HepG2 (cell line): ENCODE measurements around the gene SFPQ. TPM values are rescaled to one million over a fixed set of nuclear protein-coding genes. Genes with fewer than 3 reads are reported as not detected.
A peak's percentile ranks its signal among the peaks of the same experiment; 100 is the strongest.

Experiments used
- CHD4 ChIP-seq: fragments of 200-600 bp; sonication (generic); IDR thresholded peaks from 2 replicates; pipeline ENCODE4 v1.7.0; 2017; ENCODE audit warnings: mild to moderate bottlenecking, low read length, borderline replicate concordance
- CTCF ChIP-seq: sonication (generic); formaldehyde crosslinking; IDR thresholded peaks from 2 replicates; pipeline ENCODE4 v1.5.0; 2020; ENCODE audit warnings: mild to moderate bottlenecking, missing genetic modification reagents, moderate library complexity
- DMAP1 ChIP-seq: IDR thresholded peaks from 2 replicates; pipeline ENCODE4 v1.6.1; 2016
- ELF1 ChIP-seq: sonication (generic); formaldehyde crosslinking; IDR thresholded peaks from 2 replicates; pipeline ENCODE4 v1.4.0; 2020; ENCODE audit warnings: missing genetic modification reagents
- ERF ChIP-seq: IDR thresholded peaks from 2 replicates; pipeline ENCODE4 v1.6.1; 2018; ENCODE audit warnings: missing biosample characterization, missing genetic modification reagents
- KDM1A ChIP-seq: IDR thresholded peaks from 2 replicates; pipeline ENCODE4 v1.6.1; 2016; ENCODE audit warnings: missing compliant biosample characterization
- KDM2A ChIP-seq: sonication (generic); formaldehyde crosslinking; IDR thresholded peaks from 2 replicates; pipeline ENCODE4 v1.4.0; 2020; ENCODE audit warnings: low read depth, missing genetic modification reagents, borderline replicate concordance
- KDM4B ChIP-seq: sonication (generic); formaldehyde crosslinking; IDR thresholded peaks from 2 replicates; pipeline ENCODE4 v1.4.0; 2020; ENCODE audit warnings: missing genetic modification reagents
- KDM5A ChIP-seq: fragments of 200-600 bp; sonication (generic); IDR thresholded peaks from 2 replicates; pipeline ENCODE4 v1.7.0; 2018; ENCODE audit warnings: antibody characterized with exemption, mild to moderate bottlenecking, low read length, borderline replicate concordance
- MTERF4 ChIP-seq: sonication (generic); formaldehyde crosslinking; IDR thresholded peaks from 2 replicates; pipeline ENCODE4 v1.8.0; 2023; ENCODE audit warnings: mild to moderate bottlenecking, missing genetic modification reagents
- MXD4 ChIP-seq: IDR thresholded peaks from 2 replicates; pipeline ENCODE4 v1.6.1; 2016; ENCODE audit warnings: mild to moderate bottlenecking, missing biosample characterization, missing genetic modification reagents
- MZF1 ChIP-seq: sonication (generic); formaldehyde crosslinking; IDR thresholded peaks from 2 replicates; pipeline ENCODE4 v1.8.1; 2023; ENCODE audit warnings: mild to moderate bottlenecking, missing genetic modification reagents, borderline replicate concordance
- NR1H2 ChIP-seq: sonication (generic); formaldehyde crosslinking; IDR thresholded peaks from 2 replicates; pipeline ENCODE4 v1.8.1; 2022; ENCODE audit warnings: low read depth, missing genetic modification reagents, borderline replicate concordance
- NR2F1 ChIP-seq, 2 experiments: fragments of 450-650 bp in 1 of 2; formaldehyde crosslinking in 1 of 2; IDR thresholded peaks; 2 replicates each; pipeline versions ENCODE4 v1.5.0 to v1.6.1; 2016 to 2020; ENCODE audit warnings: mild to moderate bottlenecking in 1 of 2, missing compliant biosample characterization in 1 of 2, missing genetic modification reagents in 1 of 2, moderate library complexity in 1 of 2
- POGZ ChIP-seq: sonication (generic); formaldehyde crosslinking; IDR thresholded peaks from 2 replicates; pipeline ENCODE4 v1.4.0; 2020; ENCODE audit warnings: mild to moderate bottlenecking, missing genetic modification reagents
- RXRA ChIP-seq: sonication (generic); formaldehyde crosslinking; IDR thresholded peaks from 2 replicates; pipeline ENCODE4 v1.5.1; 2020; ENCODE audit warnings: missing genetic modification reagents
- SAP130 ChIP-seq: IDR thresholded peaks from 2 replicates; pipeline ENCODE4 v1.6.1; 2016; ENCODE audit warnings: low read depth
- SMAD3 ChIP-seq: sonication (generic); formaldehyde crosslinking; IDR thresholded peaks from 2 replicates; pipeline ENCODE4 v1.4.0; 2020; ENCODE audit warnings: missing genetic modification reagents
- SMARCC2 ChIP-seq: fragments of 450-650 bp; IDR thresholded peaks from 2 replicates; pipeline ENCODE4 v1.6.1; 2017; ENCODE audit warnings: antibody characterized with exemption, mild to moderate bottlenecking
- SNAPC2 ChIP-seq: sonication (generic); formaldehyde crosslinking; IDR thresholded peaks from 2 replicates; pipeline ENCODE4 v1.8.1; 2022; ENCODE audit warnings: mild to moderate bottlenecking, missing genetic modification reagents
- SOX13 ChIP-seq, 3 experiments: fragments of 450-650 bp in 1 of 3; sonication (generic) in 1 of 3; formaldehyde crosslinking in 1 of 3; IDR thresholded peaks in 2 of 3; conservative IDR thresholded peaks in 1 of 3; 2 replicates each; pipeline versions ENCODE4 v1.5.0 to v1.6.1; 2016 to 2020; ENCODE audit warnings: antibody characterized with exemption in 1 of 3, mild to moderate bottlenecking in 1 of 3, missing compliant biosample characterization in 1 of 3, missing genetic modification reagents in 1 of 3, moderate library complexity in 1 of 3
- TAF1 ChIP-seq: sonication (generic); formaldehyde crosslinking; IDR thresholded peaks from 2 replicates; pipeline ENCODE4 v1.4.0; 2020; ENCODE audit warnings: missing genetic modification reagents
- TEAD3 ChIP-seq: optimal IDR thresholded peaks from 2 replicates; pipeline ENCODE3; 2016; ENCODE audit warnings: borderline replicate concordance
- ZFP36L1 ChIP-seq: sonication (generic); formaldehyde crosslinking; IDR thresholded peaks from 2 replicates; pipeline ENCODE4 v1.8.0; 2022; ENCODE audit warnings: mild to moderate bottlenecking, missing genetic modification reagents, moderate library complexity
- ZNF18 ChIP-seq: sonication (generic); formaldehyde crosslinking; IDR thresholded peaks from 2 replicates; pipeline ENCODE4 v1.8.0; 2022; ENCODE audit warnings: mild to moderate bottlenecking, missing genetic modification reagents; ENCODE audit not compliant: insufficient replicate concordance
- ZNF331 ChIP-seq: sonication (generic); formaldehyde crosslinking; IDR thresholded peaks from 2 replicates; pipeline ENCODE4 v1.4.0; 2020; ENCODE audit warnings: missing genetic modification reagents
- ZNF572 ChIP-seq: sonication (generic); formaldehyde crosslinking; IDR thresholded peaks from 2 replicates; pipeline ENCODE4 v1.5.1; 2020; ENCODE audit warnings: mild to moderate bottlenecking, missing genetic modification reagents
- ZSCAN20 ChIP-seq: sonication (generic); formaldehyde crosslinking; IDR thresholded peaks from 2 replicates; pipeline ENCODE4 v1.4.0; 2020; ENCODE audit warnings: missing genetic modification reagents, mild to moderate bottlenecking, borderline replicate concordance
- ZSCAN9 ChIP-seq: IDR thresholded peaks from 2 replicates; pipeline ENCODE4 v1.6.1; 2016; ENCODE audit warnings: borderline replicate concordance
- polyA plus RNA-seq, 8 experiments: library from polyadenylated mRNA; depleted of rRNA in 3 of 8; stranded (reverse) in 7 of 8; unstranded in 1 of 8; fragments of >200 nt; fragmentation: Illumina TruSeq in 4 of 8; extraction: Trizol in 4 of 8; gene quantifications; 2 replicates each; pipeline versions ENCODE4 v1.2.1 to v1.2.3, GENCODE V29; 2011 to 2016; ENCODE audit warnings: low read depth in 4 of 8, missing spikeins in 1 of 8, mixed read lengths in 1 of 8; ENCODE audit not compliant: insufficient read depth in 1 of 8
- total RNA-seq, 5 experiments: library from RNA; depleted of rRNA; stranded (reverse); fragments of >200 nt; fragmentation: Illumina TruSeq; extraction: Trizol; gene quantifications; 2 replicates each; pipeline ENCODE4 v1.2.3, GENCODE V29; 2016; ENCODE audit warnings: low read depth in 1 of 5

SFPQ gene
- total and polyA plus RNA-seq, 2 of the 13 experiments (the other 11 are each of a cell fraction or from before 2014, with no cell fraction given): 101 to 292 TPM

GRCh38 chr1:35202048-35202719, 9.2 kb upstream of the SFPQ start (continued):
- TF ChIP-seq SOX13 (IDR thresholded peaks at IDR 0.05) (no peak), SOX13 (CRISPR knock-in tag; conservative IDR thresholded peaks at IDR 0.05 in 1 of 2, IDR thresholded peaks at IDR 0.05 in 1 of 2) (peak in 1 of 2 experiments; percentile 52; a peak in 2 of 4 replicates), ERF (CRISPR knock-in tag) (0 out of 2 replicates have a peak, but pooled peaks have one; percentile 50), KDM4B (CRISPR knock-in tag) (no peak), TAF1 (no peak), MZF1 (CRISPR knock-in tag) (no peak), MTERF4 (CRISPR knock-in tag) (no peak), SMARCC2 (no peak), KDM1A (CRISPR knock-in tag) (no peak), ZSCAN20 (CRISPR knock-in tag) (no peak), CHD4 (no peak), KDM5A (no peak), TEAD3 (peak; percentile 15), ELF1 (CRISPR knock-in tag) (peak; percentile 59), ZNF331 (0 out of 2 replicates have a peak, but pooled peaks have one; percentile 35), POGZ (CRISPR knock-in tag) (no peak), SMAD3 (CRISPR knock-in tag) (peak; percentile 26; the same call in 1 of the 2 replicates), ZFP36L1 (CRISPR knock-in tag) (no peak), NR1H2 (no peak), ZSCAN9 (CRISPR knock-in tag) (no peak), NR2F1 (CRISPR knock-in tag; IDR thresholded peaks at IDR 0.05) (no peak), SNAPC2 (CRISPR knock-in tag) (no peak), ZNF18 (CRISPR knock-in tag) (no peak), RXRA (CRISPR knock-in tag) (no peak), MXD4 (CRISPR knock-in tag) (no peak), SAP130 (CRISPR knock-in tag) (0 out of 2 replicates have a peak, but pooled peaks have one; percentile 41), CTCF (CRISPR knock-in tag) (peak; percentile 90), ZNF572 (no peak), DMAP1 (no peak), KDM2A (CRISPR knock-in tag) (0 out of 2 replicates have a peak, but pooled peaks have one; percentile 31)
